Measurements from ENCODE around the gene NELFB. TPM values are rescaled to one million over a fixed set of nuclear protein-coding genes. Genes with fewer than 3 reads are reported as not detected.

The NELFB gene
- total RNA-seq, 2 experiments from 2014 or later: 54.4 to 56.4 TPM

GRCh38 chr9:137319011-137319738 is 64.0 kb downstream of the NELFB start:
- no peak overlapping the region for H3K4me3 Mint-ChIP-seq
- H3K27ac Mint-ChIP-seq: no peak overlapping the region
- peaks cover 9% of the 10 kb centered on the region for H3K4me1 Mint-ChIP-seq
- peaks cover 5% of the 10 kb centered on the region for H3K27me3 Mint-ChIP-seq
- H3K9me3 Mint-ChIP-seq: no peaks in the 10 kb centered on the region
- no peaks in the 10 kb centered on the region for H3K36me3 Mint-ChIP-seq
- no peak for DNase-seq

DNA sequence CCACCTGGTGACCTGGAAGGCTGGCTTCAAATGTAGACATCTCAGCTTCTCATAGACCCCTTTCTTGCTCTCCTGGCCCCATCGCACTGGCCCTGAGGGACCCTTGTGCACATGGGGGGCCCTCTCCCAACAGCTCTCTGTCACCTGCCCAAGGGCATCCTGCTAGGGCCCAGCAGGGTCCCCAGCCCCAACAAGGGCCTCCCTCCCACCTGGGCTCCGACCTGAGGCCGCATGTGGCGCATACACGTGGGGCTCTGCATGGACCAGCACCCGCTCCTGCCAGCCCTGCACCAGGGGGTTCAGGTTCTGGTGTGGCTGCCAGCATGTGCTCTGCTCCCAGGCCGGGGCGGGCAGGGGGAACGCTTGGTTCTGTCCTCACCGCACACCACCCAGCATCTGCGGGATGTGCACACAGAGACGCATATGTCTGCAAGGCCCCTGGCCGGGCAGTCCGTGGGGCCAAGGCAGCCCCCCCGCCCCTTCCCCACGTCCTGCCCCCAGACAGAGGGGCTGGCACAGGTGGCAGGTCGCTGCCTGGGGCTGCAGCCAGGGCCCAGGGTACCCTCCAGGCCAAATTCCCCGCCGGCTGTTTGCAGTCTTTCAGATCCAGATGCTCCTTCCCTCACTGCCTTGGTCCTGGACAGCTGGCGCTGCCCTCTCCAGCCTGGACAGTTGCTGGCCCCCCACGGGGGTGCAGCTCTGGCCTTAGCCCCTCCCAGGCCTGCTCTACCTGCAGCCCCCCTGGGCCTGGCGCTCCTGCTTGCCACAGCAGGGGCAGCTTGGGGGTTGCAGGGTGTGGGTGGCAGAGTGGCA is 64.8 kb downstream of the NELFB start:
- peaks cover 5% of the 10 kb centered on the region for H3K27me3 Mint-ChIP-seq
- H3K4me3 Mint-ChIP-seq: no peak overlapping the region
- peaks cover 9% of the 10 kb centered on the region for H3K4me1 Mint-ChIP-seq
- H3K9me3 Mint-ChIP-seq: no peaks in the 10 kb centered on the region
- no peak overlapping the region for H3K27ac Mint-ChIP-seq
- DNase-seq: no peak
- no peaks in the 10 kb centered on the region for H3K36me3 Mint-ChIP-seq

DNA sequence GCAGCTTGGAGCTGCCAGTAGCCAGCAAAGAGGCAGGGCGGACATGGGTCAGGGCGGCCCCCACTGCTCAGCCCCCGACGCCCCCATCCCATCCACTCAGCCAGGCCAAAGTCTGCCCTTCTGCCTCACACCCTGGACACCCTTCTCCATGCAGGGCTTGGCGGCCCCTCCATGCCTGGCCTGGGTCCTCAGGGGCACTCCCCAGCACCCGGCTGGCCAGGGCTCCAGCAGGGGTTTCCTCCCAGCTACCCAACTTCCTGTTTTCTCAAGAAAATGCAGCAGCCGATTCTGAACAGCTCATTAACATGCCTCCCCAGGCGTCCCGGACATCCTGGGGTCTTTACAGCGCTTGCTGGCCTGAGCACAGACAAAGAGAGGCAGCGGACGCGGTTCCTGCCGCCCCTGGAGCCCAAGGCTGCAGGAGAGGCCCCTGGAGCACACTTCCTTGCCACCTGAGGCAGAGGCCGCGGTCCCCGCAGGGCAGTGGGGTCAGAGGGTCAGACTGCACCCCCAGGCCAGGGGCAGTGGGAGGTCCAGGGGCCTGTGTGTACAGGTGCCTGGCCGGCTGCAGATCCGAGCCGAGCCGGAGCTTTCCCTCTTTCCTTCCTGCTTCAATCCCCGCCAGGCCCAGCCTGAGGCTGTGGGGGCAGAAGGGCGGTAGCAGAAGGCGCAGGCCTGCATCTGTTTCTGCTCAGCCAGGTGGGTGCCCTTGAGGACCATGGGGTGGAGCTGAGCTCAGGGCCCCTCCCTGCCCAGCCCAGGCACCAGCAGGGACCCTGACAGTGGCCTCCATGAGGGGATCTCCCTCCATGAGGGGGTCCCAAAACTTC is 65.6 kb downstream of the NELFB start:
- no peaks in the 10 kb centered on the region for H3K9me3 Mint-ChIP-seq

DNA sequence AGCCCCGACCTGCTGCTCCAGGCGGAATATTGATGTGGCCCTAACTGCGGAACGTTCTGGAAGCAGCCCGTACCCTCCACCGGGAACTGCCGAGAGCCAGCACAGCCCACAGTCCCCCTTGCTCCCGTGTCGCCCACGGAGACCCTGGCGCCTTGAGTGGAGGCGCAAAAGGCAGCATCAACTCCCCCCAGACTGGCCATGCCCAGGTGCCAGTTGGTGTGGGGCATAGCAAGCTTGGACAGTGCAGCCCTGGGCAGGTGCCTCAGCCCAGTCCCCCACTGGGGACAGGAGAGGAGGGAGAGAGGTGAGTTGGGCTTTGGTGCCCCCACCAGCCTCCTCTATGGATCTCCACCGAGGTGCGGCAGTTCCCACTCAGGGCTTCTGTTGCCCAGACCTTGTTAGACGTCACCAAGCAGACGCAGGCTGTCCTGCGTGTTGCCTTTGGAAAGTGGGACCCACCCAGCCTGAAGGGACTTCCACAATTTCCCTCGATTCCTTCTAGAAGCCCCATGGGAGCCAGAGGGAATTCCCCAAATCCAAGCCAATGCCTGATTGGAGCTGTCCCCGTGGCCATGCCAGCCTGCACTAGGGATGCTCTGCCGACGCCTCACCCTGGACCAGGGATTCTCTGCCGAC is 66.7 kb downstream of the NELFB start:
- Mint-ChIP-seq H3K4me1 (peaks cover 17% of the 10 kb centered on the region), H3K9me3 (no peaks in the 10 kb centered on the region), H3K4me3 (no peak overlapping the region), H3K27me3 (peaks cover 4% of the 10 kb centered on the region), H3K36me3 (no peaks in the 10 kb centered on the region), H3K27ac (no peak overlapping the region)
- DNase-seq: no peak

More for the DNA sequence above, 65.6 kb downstream of the NELFB start:
- Mint-ChIP-seq H3K27me3 (peaks cover 5% of the 10 kb centered on the region), H3K4me3 (no peak overlapping the region), H3K27ac (peak overlapping the region; percentile 48), H3K4me1 (peaks cover 9% of the 10 kb centered on the region), H3K36me3 (no peaks in the 10 kb centered on the region)
- peak; percentile 31 for DNase-seq

Other genes starting within 250 kb of the NELFB start
- 1 to 10 TPM; 4.2 to 4.9 TPM for gene ABCA2, start 227.1 kb upstream of the NELFB start, total RNA-seq
- gene FUT7, start 223.2 kb upstream of the NELFB start, total RNA-seq: not detected
- 10 to 100 TPM; 13.2 to 13.5 TPM for gene NPDC1, start 209.2 kb upstream of the NELFB start, total RNA-seq
- not detected for gene ENTPD2, start 201.3 kb upstream of the NELFB start, total RNA-seq
- gene SAPCD2, start 184.8 kb upstream of the NELFB start, total RNA-seq: 10 to 100 TPM; 15.2 to 15.4 TPM
- gene UAP1L1, start 177.8 kb upstream of the NELFB start, total RNA-seq: 10 to 100 TPM; 22.9 to 23.5 TPM
- gene MAN1B1, start 168.3 kb upstream of the NELFB start, total RNA-seq: 10 to 100 TPM; 24.7 to 25.1 TPM
- 100 to 1,000 TPM; 267 to 289 TPM for gene DPP7, start 140.6 kb upstream of the NELFB start, total RNA-seq
- gene GRIN1, start 116.2 kb upstream of the NELFB start, total RNA-seq: not detected
- not detected for gene LRRC26, start 85.3 kb upstream of the NELFB start, total RNA-seq
- gene TMEM210, start 83.3 kb upstream of the NELFB start, total RNA-seq: not detected
- 10 to 100 TPM; 42.6 to 48.3 TPM for gene ANAPC2, start 66.8 kb upstream of the NELFB start, total RNA-seq
- gene SSNA1, start 66.7 kb upstream of the NELFB start, total RNA-seq: 10 to 100 TPM; 78.1 to 80.1 TPM
- 1 to 10 TPM; 7.3 to 7.6 TPM for gene TPRN, start 54.6 kb upstream of the NELFB start, total RNA-seq
- 10 to 100 TPM; 37.9 TPM for gene TMEM203, start 49.7 kb upstream of the NELFB start, total RNA-seq
- 10 to 100 TPM; 37.6 to 38.8 TPM for gene NDOR1, start 49.6 kb upstream of the NELFB start, total RNA-seq
- gene RNF208, start 33.1 kb upstream of the NELFB start, total RNA-seq: 1 to 10 TPM; 6.0 to 7.1 TPM
- under 1 TPM; 0.32 to 0.49 TPM for gene CYSRT1, start 30.2 kb upstream of the NELFB start, total RNA-seq
- not detected for gene RNF224, start 27.8 kb upstream of the NELFB start, total RNA-seq
- not detected for gene SLC34A3, start 24.4 kb upstream of the NELFB start, total RNA-seq
- 100 to 1,000 TPM; 271 to 274 TPM for gene TUBB4B, start 14.0 kb upstream of the NELFB start, total RNA-seq
- not detected for gene STPG3, start 4.0 kb upstream of the NELFB start, total RNA-seq
- 1 to 10 TPM; 3.6 to 3.9 TPM for gene TOR4A, start 22.4 kb downstream of the NELFB start, total RNA-seq
- 1 to 10 TPM; 5.0 to 5.3 TPM for gene NRARP, start 46.9 kb downstream of the NELFB start, total RNA-seq
- gene EXD3, start 167.8 kb downstream of the NELFB start, total RNA-seq: 1 to 10 TPM; 3.6 to 4.2 TPM
- gene NOXA1, start 168.1 kb downstream of the NELFB start, total RNA-seq: under 1 TPM; 0.66 to 0.76 TPM
- gene ENTPD8, start 186.0 kb downstream of the NELFB start, total RNA-seq: not detected
- gene NSMF, start 204.0 kb downstream of the NELFB start, total RNA-seq: 10 to 100 TPM; 74.1 to 74.6 TPM